OCI-LY1 (cell line): Measurements from ENCODE around the gene FIBP.
"Not testable (repeated sequence)": the region's sequence is repeated elsewhere in the genome, so short reads cannot be mapped to it uniquely, and the experiment has no call there.

Experiments used
- EZH2 ChIP-seq: fragments of 200-600 bp; sonication (generic), shearing (Covaris generic); IDR thresholded peaks from 2 replicates; pipeline ENCODE4 v1.8.0; 2017; ENCODE audit warnings: borderline replicate concordance, mixed run types, mild to moderate bottlenecking, antibody characterized with exemption, low read length, moderate library complexity, mixed read lengths
- TF ChIP-seq, protein P1 (sequence below): fragments of 200-600 bp; sonication (generic), shearing (Covaris generic); IDR thresholded peaks from 2 replicates; pipeline ENCODE4 v1.5.1; 2017; ENCODE audit warnings: mild to moderate bottlenecking, antibody characterized with exemption, low read length, moderate library complexity, mixed read lengths

DNA sequence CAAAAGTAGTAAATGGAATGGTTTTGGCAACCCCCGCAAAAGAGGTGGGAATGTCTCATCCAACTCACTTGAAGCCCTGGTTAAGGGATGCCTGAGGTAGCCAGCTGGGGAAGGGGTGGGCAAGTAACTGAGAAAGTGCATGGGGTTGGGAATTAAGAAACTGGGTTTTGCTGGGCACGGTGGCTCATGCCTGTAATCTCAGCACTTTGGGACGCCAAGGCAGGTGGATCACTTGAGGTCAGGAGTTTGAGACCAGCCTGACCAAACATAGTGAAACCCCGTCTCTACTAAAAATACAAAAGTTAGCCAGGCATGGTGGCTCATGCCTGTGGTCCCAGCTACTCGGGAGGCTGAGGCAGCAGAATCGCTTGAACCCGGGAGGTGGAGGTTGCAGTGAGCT is 39.6 kb downstream of the FIBP start:
- TF ChIP-seq, protein P1, sequence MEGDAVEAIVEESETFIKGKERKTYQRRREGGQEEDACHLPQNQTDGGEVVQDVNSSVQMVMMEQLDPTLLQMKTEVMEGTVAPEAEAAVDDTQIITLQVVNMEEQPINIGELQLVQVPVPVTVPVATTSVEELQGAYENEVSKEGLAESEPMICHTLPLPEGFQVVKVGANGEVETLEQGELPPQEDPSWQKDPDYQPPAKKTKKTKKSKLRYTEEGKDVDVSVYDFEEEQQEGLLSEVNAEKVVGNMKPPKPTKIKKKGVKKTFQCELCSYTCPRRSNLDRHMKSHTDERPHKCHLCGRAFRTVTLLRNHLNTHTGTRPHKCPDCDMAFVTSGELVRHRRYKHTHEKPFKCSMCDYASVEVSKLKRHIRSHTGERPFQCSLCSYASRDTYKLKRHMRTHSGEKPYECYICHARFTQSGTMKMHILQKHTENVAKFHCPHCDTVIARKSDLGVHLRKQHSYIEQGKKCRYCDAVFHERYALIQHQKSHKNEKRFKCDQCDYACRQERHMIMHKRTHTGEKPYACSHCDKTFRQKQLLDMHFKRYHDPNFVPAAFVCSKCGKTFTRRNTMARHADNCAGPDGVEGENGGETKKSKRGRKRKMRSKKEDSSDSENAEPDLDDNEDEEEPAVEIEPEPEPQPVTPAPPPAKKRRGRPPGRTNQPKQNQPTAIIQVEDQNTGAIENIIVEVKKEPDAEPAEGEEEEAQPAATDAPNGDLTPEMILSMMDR, result not testable (repeated sequence)
- not testable (repeated sequence) for TF ChIP-seq EZH2
